ENCODE results near the gene ASB18. TPM values are rescaled to one million over a fixed set of nuclear protein-coding genes. Genes with fewer than 3 reads are reported as not detected.

The ASB18 gene
- total RNA-seq, 4 donors from 2014 or later = not detected

DNA sequence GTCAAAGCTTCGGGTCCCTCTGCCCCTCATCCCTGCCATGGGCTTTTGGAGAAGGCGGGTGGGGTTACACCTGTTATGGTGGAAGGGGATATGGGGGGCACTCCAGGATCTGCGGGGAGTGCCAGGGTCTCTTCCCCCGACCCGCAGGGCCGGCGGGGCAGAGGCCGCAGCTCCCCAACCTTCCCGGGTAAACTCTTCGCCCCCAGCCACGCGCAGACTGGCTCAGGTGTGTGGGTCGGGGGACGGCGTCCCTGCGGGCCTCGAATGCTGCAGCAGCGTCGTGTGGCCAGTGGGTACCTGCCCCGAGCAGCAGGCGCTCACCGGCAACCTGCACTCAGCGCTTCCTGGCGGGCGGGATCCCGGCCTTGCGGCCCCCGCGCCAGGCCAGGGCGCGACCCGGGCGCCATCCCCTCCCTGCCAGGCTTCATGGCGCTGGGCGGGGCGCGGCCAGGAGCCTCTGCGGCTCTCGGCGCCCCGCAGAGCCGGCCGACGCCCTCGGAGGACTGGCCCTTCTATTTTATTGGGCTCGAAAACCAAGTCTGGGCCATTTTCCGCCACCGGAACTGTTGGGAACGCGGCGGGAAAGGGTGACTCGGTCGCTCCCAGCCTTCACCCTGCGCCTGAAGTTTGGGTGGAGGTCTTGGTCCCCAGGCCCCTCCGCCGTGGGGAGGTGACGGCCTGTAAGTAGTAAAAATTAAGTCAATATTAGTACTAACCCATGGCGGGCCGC is 100.6 kb downstream of the ASB18 start:
- no peak for TF ChIP-seq POLR2A (IDR thresholded peaks at IDR 0.05)
- TF ChIP-seq, protein P1, sequence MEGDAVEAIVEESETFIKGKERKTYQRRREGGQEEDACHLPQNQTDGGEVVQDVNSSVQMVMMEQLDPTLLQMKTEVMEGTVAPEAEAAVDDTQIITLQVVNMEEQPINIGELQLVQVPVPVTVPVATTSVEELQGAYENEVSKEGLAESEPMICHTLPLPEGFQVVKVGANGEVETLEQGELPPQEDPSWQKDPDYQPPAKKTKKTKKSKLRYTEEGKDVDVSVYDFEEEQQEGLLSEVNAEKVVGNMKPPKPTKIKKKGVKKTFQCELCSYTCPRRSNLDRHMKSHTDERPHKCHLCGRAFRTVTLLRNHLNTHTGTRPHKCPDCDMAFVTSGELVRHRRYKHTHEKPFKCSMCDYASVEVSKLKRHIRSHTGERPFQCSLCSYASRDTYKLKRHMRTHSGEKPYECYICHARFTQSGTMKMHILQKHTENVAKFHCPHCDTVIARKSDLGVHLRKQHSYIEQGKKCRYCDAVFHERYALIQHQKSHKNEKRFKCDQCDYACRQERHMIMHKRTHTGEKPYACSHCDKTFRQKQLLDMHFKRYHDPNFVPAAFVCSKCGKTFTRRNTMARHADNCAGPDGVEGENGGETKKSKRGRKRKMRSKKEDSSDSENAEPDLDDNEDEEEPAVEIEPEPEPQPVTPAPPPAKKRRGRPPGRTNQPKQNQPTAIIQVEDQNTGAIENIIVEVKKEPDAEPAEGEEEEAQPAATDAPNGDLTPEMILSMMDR (IDR thresholded peaks at IDR 0.05) = no peak
- 9 to 10% methylated on average over 30 to 55 of the region's 59 CpGs for WGBS, 2 donors
- intact Hi-C loops (cut with DNase I; ENCODE audit: low total_unique reads) = no loop called here
- no peak overlapping the region for H3K4me3 ChIP-seq (ENCODE audit: low read depth, poor library complexity, severe bottlenecking)
- DNase-seq (ENCODE audit: low spot score in 2 of 2) = peak in 1 of 2 donors; percentile 64

DNA sequence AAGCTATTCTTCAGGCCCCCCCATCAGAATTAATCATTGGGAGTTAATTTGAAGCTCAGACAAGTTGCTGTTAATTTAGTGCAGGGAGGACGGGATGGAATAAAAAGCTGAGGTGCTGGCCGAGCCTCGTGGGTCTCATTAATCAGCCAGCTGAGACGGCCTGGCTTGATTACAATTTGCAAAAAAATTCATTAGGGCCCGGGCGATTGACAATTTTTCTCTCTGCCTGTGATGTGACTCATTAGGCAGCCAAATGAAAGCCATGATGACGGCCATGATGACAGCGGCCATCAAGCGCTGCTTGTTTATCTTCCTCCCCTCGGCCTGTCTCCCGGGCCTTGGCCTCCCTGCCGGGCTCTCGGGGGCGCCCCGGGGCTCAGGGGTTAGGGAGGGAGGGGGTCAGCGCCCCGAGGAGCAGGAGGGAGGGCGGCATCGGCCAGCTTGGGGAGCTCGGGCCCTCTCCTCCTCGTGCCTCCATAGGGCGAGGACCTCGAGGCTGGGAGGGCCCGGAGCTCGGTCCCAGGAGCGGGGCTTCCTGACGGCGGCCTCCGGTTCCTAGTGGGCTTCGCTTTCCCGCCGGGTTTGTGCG is 101.2 kb downstream of the ASB18 start:
- WGBS, 2 donors = 40 to 42% methylated on average over 17 to 18 of the region's 33 CpGs

DNA sequence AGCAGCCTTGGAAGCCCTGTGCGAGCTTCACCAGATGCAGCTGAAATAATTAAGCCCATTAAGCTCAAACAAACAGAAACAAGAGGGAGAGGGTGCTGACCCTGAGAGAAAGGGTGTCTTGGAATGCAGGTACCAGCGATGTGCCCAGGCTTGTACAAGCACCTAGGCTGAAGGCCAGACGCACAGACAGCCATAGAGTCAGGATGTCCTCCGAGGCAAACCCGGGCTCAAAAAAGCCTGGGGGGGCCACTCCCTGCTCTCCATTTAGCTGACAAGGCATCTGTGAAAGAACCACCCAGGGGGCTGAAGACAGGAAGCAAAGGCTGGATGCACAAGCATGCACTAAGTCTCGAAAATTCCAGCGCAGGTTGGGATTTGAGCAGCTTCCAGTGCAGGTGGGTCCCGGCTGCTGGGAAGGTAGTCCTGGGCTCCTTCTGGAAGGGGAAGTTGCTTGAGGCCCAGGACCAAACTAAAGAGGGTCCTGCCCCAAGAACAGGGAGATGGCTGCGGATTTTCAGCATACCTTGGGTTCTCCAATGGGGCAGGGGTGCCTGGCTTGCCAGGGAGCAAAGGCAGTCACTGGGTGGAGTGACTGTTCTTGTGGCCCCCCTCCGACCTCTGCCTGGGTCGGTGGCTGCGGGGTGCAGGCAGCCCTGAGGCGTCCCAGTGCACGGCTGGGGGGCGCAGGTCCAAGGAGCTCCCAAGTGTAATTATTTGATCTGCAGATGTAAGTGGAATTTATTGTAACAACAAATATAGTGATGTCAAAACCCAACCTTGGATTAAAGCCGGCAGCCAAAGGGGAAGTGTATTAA is 102.0 kb downstream of the ASB18 start:
- intact Hi-C loops (cut with DNase I; ENCODE audit: low total_unique reads) = no loop called here
- WGBS, 2 donors = 43 to 45% methylated on average over 16 of the region's 16 CpGs
- peak in 1 of 2 donors; percentile 72 for DNase-seq (ENCODE audit: low spot score in 2 of 2)
- no peak overlapping the region for H3K4me3 ChIP-seq (ENCODE audit: low read depth, poor library complexity, severe bottlenecking)
- TF ChIP-seq, protein P1 (IDR thresholded peaks at IDR 0.05) = no peak
- no peak for TF ChIP-seq POLR2A (IDR thresholded peaks at IDR 0.05)

More for the DNA sequence above, 101.2 kb downstream of the ASB18 start:
- TF ChIP-seq, protein P1 (IDR thresholded peaks at IDR 0.05) = no peak
- TF ChIP-seq POLR2A (IDR thresholded peaks at IDR 0.05) = no peak
- intact Hi-C loops (cut with DNase I; ENCODE audit: low total_unique reads) = no loop called here
- peak in 1 of 2 donors; percentile 84 for DNase-seq (ENCODE audit: low spot score in 2 of 2)
- H3K4me3 ChIP-seq (ENCODE audit: low read depth, poor library complexity, severe bottlenecking) = no peak overlapping the region

DNA sequence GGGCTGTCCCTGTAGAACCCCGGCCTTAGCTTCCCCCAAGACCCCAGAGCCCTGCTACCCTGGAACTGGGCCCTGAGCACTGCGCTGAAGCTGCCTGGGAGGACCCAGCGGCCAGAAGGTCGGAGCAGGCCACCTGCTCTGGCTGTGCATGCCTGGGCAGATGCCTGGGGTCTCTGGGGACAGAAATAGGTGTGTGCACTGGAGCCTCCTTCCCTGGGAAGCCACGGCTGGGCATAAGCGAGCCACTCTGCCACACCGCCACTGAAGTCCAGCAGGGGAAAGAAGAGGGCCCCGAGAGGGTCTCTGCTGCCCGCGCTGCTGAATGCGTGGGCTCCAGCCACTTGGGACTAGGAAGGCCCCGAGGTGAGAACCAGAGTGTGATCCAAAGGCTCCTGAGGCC is 102.7 kb downstream of the ASB18 start:
- DNase-seq (ENCODE audit: low spot score in 2 of 2) = peak in 1 of 2 donors; percentile 49
- no peak overlapping the region for H3K4me3 ChIP-seq (ENCODE audit: low read depth, poor library complexity, severe bottlenecking)
- 75 to 84% methylated on average over 6 of the region's 12 CpGs for WGBS, 2 donors
- TF ChIP-seq, protein P1 (IDR thresholded peaks at IDR 0.05) = no peak
- TF ChIP-seq POLR2A (IDR thresholded peaks at IDR 0.05) = no peak
- intact Hi-C loops (cut with DNase I; ENCODE audit: low total_unique reads) = no loop called here

DNA sequence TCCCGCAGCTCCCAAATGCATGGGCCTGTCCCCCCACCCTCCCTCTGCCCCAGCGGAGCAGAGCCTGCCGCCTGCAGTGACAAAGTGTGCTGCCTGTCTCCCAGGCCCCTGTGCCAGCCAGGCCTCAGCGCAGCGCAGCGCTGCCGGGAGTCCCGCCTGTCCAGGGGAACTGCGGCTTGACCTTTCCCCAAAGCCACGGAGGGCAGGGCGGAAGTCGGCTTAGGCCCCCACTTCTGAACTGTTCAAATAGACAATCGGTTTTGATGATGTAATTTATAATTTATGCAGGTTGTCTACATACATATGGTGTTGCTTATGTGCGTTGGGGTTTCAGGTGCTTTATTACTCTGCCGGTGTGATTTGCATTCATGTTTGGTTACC is 103.1 kb downstream of the ASB18 start:
- intact Hi-C loops (cut with DNase I; ENCODE audit: low total_unique reads) = no loop called here
- 63 to 76% methylated on average over 14 of the region's 15 CpGs for WGBS, 2 donors
- H3K4me3 ChIP-seq (ENCODE audit: low read depth, poor library complexity, severe bottlenecking) = no peak overlapping the region
- TF ChIP-seq, protein P1 (IDR thresholded peaks at IDR 0.05) = no peak
- TF ChIP-seq POLR2A (IDR thresholded peaks at IDR 0.05) = no peak
- DNase-seq (ENCODE audit: low spot score in 2 of 2) = peak in 1 of 2 donors; percentile 69
